ENCODE measurements around the gene GBF1.

- no peak for TF ChIP-seq STAT5B (CRISPR knock-in tag; IDR thresholded peaks at IDR 0.05)
- TF ChIP-seq KLF13 (CRISPR knock-in tag; IDR thresholded peaks at IDR 0.05): no peak
- no peak for TF ChIP-seq CTCF (CRISPR knock-in tag; IDR thresholded peaks at IDR 0.05)
- TF ChIP-seq GABPA (IDR thresholded peaks at IDR 0.05; ENCODE audit: low read depth, low read length): no peak
- TF ChIP-seq GABPA (CRISPR knock-in tag; IDR thresholded peaks at IDR 0.05; ENCODE audit: low read depth): no peak
- no peak for TF ChIP-seq FOXA1 (IDR thresholded peaks at IDR 0.05)
- no peak for TF ChIP-seq FOXA1 (CRISPR knock-in tag; IDR thresholded peaks at IDR 0.05)
- TF ChIP-seq CREB1 (IDR thresholded peaks at IDR 0.05): no peak
- TF ChIP-seq CREB1 (CRISPR knock-in tag; IDR thresholded peaks at IDR 0.05): no peak
- TF ChIP-seq ZNF687 (CRISPR knock-in tag; IDR thresholded peaks at IDR 0.05): no peak
Measured at GRCh38 chr10:102236006-102236405, 9.3 kb upstream of the GBF1 start.
